ENCODE measurements around the gene ZDHHC8. TPM values are rescaled to one million over a fixed set of nuclear protein-coding genes. Genes with fewer than 3 reads are reported as not detected.

ZDHHC8 gene
- total and polyA plus RNA-seq, 12 donors, result 23.2 to 51.7 (median 37.5) TPM

DNA sequence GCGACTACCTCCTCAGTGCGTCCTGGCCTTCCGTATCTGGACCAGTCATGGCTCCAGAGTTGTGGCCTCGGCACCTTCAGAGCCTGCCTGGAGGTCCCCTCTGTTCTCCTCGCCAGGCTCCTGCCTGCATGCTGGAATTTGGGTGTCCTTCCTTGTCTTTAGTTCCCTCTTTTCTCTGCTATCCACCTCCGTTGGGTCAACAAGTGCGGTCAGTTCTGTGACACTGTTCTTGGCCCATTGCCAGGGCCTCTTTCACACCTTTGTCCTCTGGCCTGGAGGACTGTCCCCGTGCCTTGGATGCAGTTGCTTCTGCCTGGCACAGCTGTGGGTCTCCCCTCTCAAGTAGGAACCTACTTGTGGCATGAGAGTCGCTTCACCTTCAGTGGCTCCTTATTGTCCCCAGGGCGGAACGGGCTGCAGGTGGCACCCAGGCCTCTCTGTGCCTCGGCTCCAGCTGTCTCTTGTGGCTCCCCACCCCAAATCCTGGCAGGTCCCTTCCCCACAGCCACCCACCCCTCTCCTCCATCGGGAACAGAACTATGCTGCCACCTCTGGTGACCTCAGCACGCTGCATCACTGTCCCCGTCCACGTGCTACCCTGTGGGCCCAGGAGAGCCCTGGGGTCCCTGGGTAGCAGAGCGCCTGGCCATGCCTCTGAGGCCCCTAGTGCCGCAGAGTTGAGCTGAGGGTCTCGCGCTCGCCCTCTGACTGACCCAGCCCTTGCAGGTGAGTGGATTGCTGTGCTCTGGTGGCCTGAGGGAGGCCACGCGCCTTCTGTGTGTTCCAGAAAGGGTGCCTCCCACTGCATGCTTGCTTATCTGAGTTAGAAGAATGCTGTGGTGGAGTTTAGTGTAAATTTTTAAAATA, 46.8 kb upstream of the ZDHHC8 start:
- no peak overlapping the region for H3K4me3 ChIP-seq
- H3K36me3 ChIP-seq, result peaks cover 0 to 48% (median 38%) of the 10 kb centered on the region in 9 donors
- 61 to 63% methylated on average over 23 of the region's 23 CpGs for WGBS, 2 donors
- H3K27ac ChIP-seq, result peak overlapping the region in 2 of 10 donors; percentile 3 to 36
- no peaks in the 10 kb centered on the region for H3K9me3 ChIP-seq
- intact Hi-C loops (cut with DNase I), result loop anchor here in 4 of 10 donors (5.0 kb wide), 3 partner anchors 57 to 67 kb away; partner anchors contain the start of genes TANGO2 (in 2 of the 4) and ARVCF (in 1 of the 4)
- peaks cover 32 to 52% (median 46%) of the 10 kb centered on the region in 9 donors for H3K4me1 ChIP-seq
- H3K27me3 ChIP-seq, result no peaks in the 10 kb centered on the region
- ATAC-seq, result no peak
- TF ChIP-seq CTCF (IDR thresholded peaks at IDR 0.05), result peak in 6 of 9 donors; percentile 19 to 39 (median 32)
- DNase-seq, result no peak

- no peak for TF ChIP-seq CTCF (IDR thresholded peaks at IDR 0.05)
- intact Hi-C loops (cut with DNase I), result loop anchor here in 1 of 10 donors (5.0 kb wide), 1 partner anchor 58 kb away; no protein-coding TSS in a partner anchor
Measured at GRCh38 chr22:20085651-20086050, 46.0 kb upstream of the ZDHHC8 start.

GRCh38 chr22:20086101-20086599, 45.5 kb upstream of the ZDHHC8 start:
- Histone ChIP-seq H3K4me3 (no peak overlapping the region), H3K27me3 (no peaks in the 10 kb centered on the region), H3K4me1 (peaks cover 30 to 46% (median 41%) of the 10 kb centered on the region in 9 donors), H3K9me3 (no peaks in the 10 kb centered on the region), H3K27ac (no peak overlapping the region), H3K36me3 (peaks cover 0 to 62% (median 52%) of the 10 kb centered on the region in 9 donors)
- no peak for DNase-seq
- WGBS, 2 donors, result 88 to 91% methylated on average over 24 of the region's 24 CpGs
- ATAC-seq, result no peak
- intact Hi-C loops (cut with DNase I), result loop anchor here in 1 of 10 donors (5.0 kb wide), 1 partner anchor 59 kb away; no protein-coding TSS in a partner anchor
- TF ChIP-seq CTCF (IDR thresholded peaks at IDR 0.05), result no peak

More at GRCh38 chr22:20085651-20086050, 46.0 kb upstream of the ZDHHC8 start:
- Histone ChIP-seq H3K27ac (no peak overlapping the region), H3K4me3 (no peak overlapping the region), H3K4me1 (peaks cover 32 to 51% (median 46%) of the 10 kb centered on the region in 9 donors), H3K36me3 (peaks cover 0 to 57% (median 47%) of the 10 kb centered on the region in 9 donors), H3K9me3 (no peaks in the 10 kb centered on the region), H3K27me3 (no peaks in the 10 kb centered on the region)
- DNase-seq (no peak), ATAC-seq (no peak)
- WGBS, 2 donors, result 92 to 96% methylated on average over 20 of the region's 20 CpGs

GRCh38 chr22:20086763-20087162, 44.8 kb upstream of the ZDHHC8 start:
- TF ChIP-seq CTCF (IDR thresholded peaks at IDR 0.05), result no peak
- H3K36me3 ChIP-seq, result peaks cover 0 to 68% (median 57%) of the 10 kb centered on the region in 9 donors
- H3K27me3 ChIP-seq, result no peaks in the 10 kb centered on the region
- ATAC-seq, result no peak
- no peak overlapping the region for H3K4me3 ChIP-seq
- intact Hi-C loops (cut with DNase I), result loop anchor here in 1 of 10 donors (5.0 kb wide), 1 partner anchor 59 kb away; no protein-coding TSS in a partner anchor
- no peak overlapping the region for H3K27ac ChIP-seq
- WGBS, 2 donors, result 96 to 97% methylated on average over 5 of the region's 5 CpGs
- no peak for DNase-seq
- peaks cover 23 to 40% (median 35%) of the 10 kb centered on the region in 9 donors for H3K4me1 ChIP-seq
- H3K9me3 ChIP-seq, result no peaks in the 10 kb centered on the region
